K562 (cell line): ENCODE measurements around the gene SERPINE2. TPM values are rescaled to one million over a fixed set of nuclear protein-coding genes. Genes with fewer than 3 reads are reported as not detected.

ENCODE experiments used
- ESRRB ChIP-seq: fragments of 250-450 bp; sonication (Bioruptor Pico); IDR thresholded peaks from 2 replicates; pipeline ENCODE4 v1.5.0; 2020; ENCODE audit warnings: mild to moderate bottlenecking, moderate library complexity, borderline replicate concordance
- FOS ChIP-seq: IDR thresholded peaks from 3 replicates; pipeline ENCODE4 v1.6.1; 2011; ENCODE audit not compliant: insufficient read length; ENCODE audit errors: extremely low read depth
- GABPA ChIP-seq: fragments of 200-800 bp; sonication (Bioruptor generic); conservative IDR thresholded peaks from 2 replicates; pipeline ENCODE4 v1.6.1; 2016; ENCODE audit warnings: low read depth, missing genetic modification characterization, missing compliant biosample characterization
- L3MBTL2 ChIP-seq: fragments of 450-650 bp; IDR thresholded peaks from 2 replicates; pipeline ENCODE4 v1.6.1; 2016; ENCODE audit warnings: mild to moderate bottlenecking, moderate library complexity
- MAFK ChIP-seq: IDR thresholded peaks from 2 replicates; pipeline ENCODE4 v1.6.1; 2011; ENCODE audit warnings: low read length, improper control_type of control experiment
- MCM3 ChIP-seq: fragments of 450-650 bp; IDR thresholded peaks from 2 replicates; pipeline ENCODE4 v1.6.1; 2016
- NR2C2 ChIP-seq, 2 experiments: fragments of 200-800 bp in 1 of 2; sonication (Bioruptor generic) in 1 of 2; sonication (generic) in 1 of 2; formaldehyde crosslinking in 1 of 2; IDR thresholded peaks; 2 replicates each; pipeline versions ENCODE4 v1.6.1 to v1.8.0; 2016 to 2022; ENCODE audit warnings: mild to moderate bottlenecking in 1 of 2, missing compliant biosample characterization in 1 of 2, missing genetic modification characterization in 1 of 2, missing genetic modification reagents in 1 of 2
- SAFB2 ChIP-seq: fragments of 200-400 bp; formaldehyde crosslinking; IDR thresholded peaks from 2 replicates; pipeline ENCODE4 v1.6.1; 2018; ENCODE audit warnings: borderline replicate concordance, low read length, low read depth, moderate library complexity; ENCODE audit not compliant: severe bottlenecking
- SIN3B ChIP-seq: fragments of 450-650 bp; IDR thresholded peaks from 2 replicates; pipeline ENCODE4 v1.6.1; 2017; ENCODE audit warnings: low read depth, mild to moderate bottlenecking, moderate library complexity
- ZKSCAN1 ChIP-seq: fragments of 150-350 bp; IDR thresholded peaks from 2 replicates; pipeline ENCODE4 v1.6.1; 2016; ENCODE audit warnings: low read depth, low read length
- polyA plus RNA-seq, 8 experiments: library from polyadenylated mRNA; depleted of rRNA in 4 of 8; stranded (reverse) in 5 of 8; unstranded in 3 of 8; fragments of >200 nt; fragmentation: Nextera tagmentation in 2 of 8; fragmentation: Illumina TruSeq in 1 of 8; extraction: Ambion mirVana in 2 of 8; extraction: Trizol in 1 of 8; gene quantifications; 2 replicates each; pipeline versions ENCODE4 v1.2.1 to v1.2.3, GENCODE V29; 2011 to 2014; ENCODE audit warnings: inconsistent platforms in 1 of 8, missing spikeins in 1 of 8
- total RNA-seq, 7 experiments: library from RNA; depleted of rRNA in 6 of 7; stranded (reverse); fragments of >200 nt in 6 of 7; fragmentation: Illumina TruSeq in 2 of 7; extraction: Trizol in 2 of 7; gene quantifications; 2 replicates each; pipeline versions ENCODE4 v1.2.1 to v1.2.3, GENCODE V29; 2011 to 2021; ENCODE audit warnings: low replicate concordance in 1 of 7
- TF ChIP-seq, protein P1 (sequence below), 3 experiments: fragments of 200-800 bp in 1 of 3; sonication (Bioruptor generic) in 1 of 3; sonication (generic) in 1 of 3; formaldehyde crosslinking in 1 of 3; IDR thresholded peaks; 2 replicates each; pipeline versions ENCODE4 v1.6.1 to v1.8.0; 2016 to 2022; ENCODE audit warnings: mild to moderate bottlenecking in 2 of 3, missing compliant biosample characterization in 2 of 3, missing genetic modification characterization in 2 of 3, missing genetic modification reagents in 1 of 3
- TF ChIP-seq, protein P2 (sequence below): sonication (generic); formaldehyde crosslinking; IDR thresholded peaks from 2 replicates; pipeline ENCODE4 v1.5.0; 2020; ENCODE audit warnings: missing genetic modification reagents
- TF ChIP-seq, protein P3 (sequence below): sonication (generic); formaldehyde crosslinking; IDR thresholded peaks from 2 replicates; pipeline ENCODE4 v1.9.0; 2022; ENCODE audit warnings: mild to moderate bottlenecking, missing genetic modification reagents
- TF ChIP-seq, protein P4 (sequence below): fragments of 450-650 bp; IDR thresholded peaks from 2 replicates; pipeline ENCODE4 v1.6.1; 2016; ENCODE audit warnings: antibody characterized with exemption
- TF ChIP-seq, protein P5 (sequence below): fragments of 250-450 bp; sonication (Bioruptor Pico); IDR thresholded peaks from 2 replicates; pipeline ENCODE4 v1.8.0; 2021; ENCODE audit warnings: moderate library complexity, mild to moderate bottlenecking, inconsistent platforms
- TF ChIP-seq, protein P6 (sequence below): fragments of 250-450 bp; sonication (Bioruptor Pico); IDR thresholded peaks from 2 replicates; pipeline ENCODE4 v1.4.0; 2020
- TF ChIP-seq, protein P7 (sequence below): sonication (generic); formaldehyde crosslinking; IDR thresholded peaks from 2 replicates; pipeline ENCODE4 v1.9.0; 2022; ENCODE audit warnings: mild to moderate bottlenecking, missing genetic modification reagents

SERPINE2 gene
- total and polyA plus RNA-seq, 9 of the 15 experiments (the other 6 are each of a cell fraction or from before 2014, with no cell fraction given): 0.03 to 0.16 (median 0.13) TPM; not detected in 6

DNA sequence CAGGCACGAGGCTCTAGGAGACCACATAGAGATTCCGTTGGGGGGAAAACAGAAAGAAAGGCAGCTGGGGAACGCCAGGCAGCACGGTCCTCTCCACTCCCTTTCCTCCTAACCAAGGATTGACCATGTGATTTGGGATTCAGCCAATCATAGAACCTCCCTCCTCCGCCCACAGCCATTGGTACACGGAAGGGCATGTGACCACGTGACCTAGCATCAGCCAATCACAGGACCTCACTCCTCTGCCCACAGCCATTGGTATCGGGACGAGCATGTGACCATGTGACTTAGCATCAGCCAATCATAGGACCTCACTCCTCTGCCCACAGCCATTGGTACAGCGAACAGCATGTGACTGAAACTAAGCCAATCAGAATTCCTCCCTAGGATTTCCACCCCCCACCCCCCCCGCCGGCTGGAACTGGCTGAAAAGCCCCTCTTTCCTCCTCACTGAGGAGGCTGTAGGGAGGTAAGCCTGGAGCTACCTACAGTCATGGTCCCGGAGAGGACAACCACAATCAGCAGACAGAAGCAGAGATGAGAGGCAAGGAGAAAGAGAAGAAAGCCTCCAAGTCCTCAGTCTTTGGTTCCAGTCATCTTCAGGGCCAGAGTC, 7.6 kb downstream of the SERPINE2 start (continued):
- TF ChIP-seq, protein P1, sequence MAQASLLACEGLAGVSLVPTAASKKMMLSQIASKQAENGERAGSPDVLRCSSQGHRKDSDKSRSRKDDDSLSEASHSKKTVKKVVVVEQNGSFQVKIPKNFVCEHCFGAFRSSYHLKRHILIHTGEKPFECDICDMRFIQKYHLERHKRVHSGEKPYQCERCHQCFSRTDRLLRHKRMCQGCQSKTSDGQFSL (CRISPR knock-in tag; IDR thresholded peaks at IDR 0.05): no peak
- TF ChIP-seq, protein P1 (tag; IDR thresholded peaks at IDR 0.05): peak in 1 of 2 experiments; percentile 62; a peak in 1 of 4 replicates
- no peak for TF ChIP-seq NR2C2 (CRISPR knock-in tag; IDR thresholded peaks at IDR 0.05)
- no peak for TF ChIP-seq NR2C2 (tag; IDR thresholded peaks at IDR 0.05)
- no peak for TF ChIP-seq ESRRB (CRISPR knock-in tag)
- no peak for TF ChIP-seq MAFK
- TF ChIP-seq, protein P2, sequence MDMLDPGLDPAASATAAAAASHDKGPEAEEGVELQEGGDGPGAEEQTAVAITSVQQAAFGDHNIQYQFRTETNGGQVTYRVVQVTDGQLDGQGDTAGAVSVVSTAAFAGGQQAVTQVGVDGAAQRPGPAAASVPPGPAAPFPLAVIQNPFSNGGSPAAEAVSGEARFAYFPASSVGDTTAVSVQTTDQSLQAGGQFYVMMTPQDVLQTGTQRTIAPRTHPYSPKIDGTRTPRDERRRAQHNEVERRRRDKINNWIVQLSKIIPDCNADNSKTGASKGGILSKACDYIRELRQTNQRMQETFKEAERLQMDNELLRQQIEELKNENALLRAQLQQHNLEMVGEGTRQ (CRISPR knock-in tag): peak; percentile 86
- TF ChIP-seq, protein P3, sequence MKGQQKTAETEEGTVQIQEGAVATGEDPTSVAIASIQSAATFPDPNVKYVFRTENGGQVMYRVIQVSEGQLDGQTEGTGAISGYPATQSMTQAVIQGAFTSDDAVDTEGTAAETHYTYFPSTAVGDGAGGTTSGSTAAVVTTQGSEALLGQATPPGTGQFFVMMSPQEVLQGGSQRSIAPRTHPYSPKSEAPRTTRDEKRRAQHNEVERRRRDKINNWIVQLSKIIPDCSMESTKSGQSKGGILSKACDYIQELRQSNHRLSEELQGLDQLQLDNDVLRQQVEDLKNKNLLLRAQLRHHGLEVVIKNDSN (CRISPR knock-in tag): peak; percentile 90
- no peak for TF ChIP-seq MCM3
- TF ChIP-seq ZKSCAN1: no peak
- TF ChIP-seq, protein P4, sequence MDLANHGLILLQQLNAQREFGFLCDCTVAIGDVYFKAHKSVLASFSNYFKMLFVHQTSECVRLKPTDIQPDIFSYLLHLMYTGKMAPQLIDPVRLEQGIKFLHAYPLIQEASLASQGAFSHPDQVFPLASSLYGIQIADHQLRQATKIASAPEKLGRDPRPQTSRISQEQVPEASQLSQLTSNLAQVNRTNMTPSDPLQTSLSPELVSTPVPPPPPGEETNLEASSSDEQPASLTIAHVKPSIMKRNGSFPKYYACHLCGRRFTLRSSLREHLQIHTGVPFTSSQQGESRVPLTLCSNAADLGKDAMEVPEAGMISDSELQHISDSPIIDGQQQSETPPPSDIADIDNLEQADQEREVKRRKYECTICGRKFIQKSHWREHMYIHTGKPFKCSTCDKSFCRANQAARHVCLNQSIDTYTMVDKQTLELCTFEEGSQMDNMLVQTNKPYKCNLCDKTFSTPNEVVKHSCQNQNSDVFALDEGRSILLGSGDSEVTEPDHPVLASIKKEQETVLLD: no peak
- TF ChIP-seq, protein P5, sequence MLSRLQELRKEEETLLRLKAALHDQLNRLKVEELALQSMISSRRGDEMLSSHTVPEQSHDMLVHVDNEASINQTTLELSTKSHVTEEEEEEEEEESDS (CRISPR knock-in tag): no peak
- TF ChIP-seq, protein P6, sequence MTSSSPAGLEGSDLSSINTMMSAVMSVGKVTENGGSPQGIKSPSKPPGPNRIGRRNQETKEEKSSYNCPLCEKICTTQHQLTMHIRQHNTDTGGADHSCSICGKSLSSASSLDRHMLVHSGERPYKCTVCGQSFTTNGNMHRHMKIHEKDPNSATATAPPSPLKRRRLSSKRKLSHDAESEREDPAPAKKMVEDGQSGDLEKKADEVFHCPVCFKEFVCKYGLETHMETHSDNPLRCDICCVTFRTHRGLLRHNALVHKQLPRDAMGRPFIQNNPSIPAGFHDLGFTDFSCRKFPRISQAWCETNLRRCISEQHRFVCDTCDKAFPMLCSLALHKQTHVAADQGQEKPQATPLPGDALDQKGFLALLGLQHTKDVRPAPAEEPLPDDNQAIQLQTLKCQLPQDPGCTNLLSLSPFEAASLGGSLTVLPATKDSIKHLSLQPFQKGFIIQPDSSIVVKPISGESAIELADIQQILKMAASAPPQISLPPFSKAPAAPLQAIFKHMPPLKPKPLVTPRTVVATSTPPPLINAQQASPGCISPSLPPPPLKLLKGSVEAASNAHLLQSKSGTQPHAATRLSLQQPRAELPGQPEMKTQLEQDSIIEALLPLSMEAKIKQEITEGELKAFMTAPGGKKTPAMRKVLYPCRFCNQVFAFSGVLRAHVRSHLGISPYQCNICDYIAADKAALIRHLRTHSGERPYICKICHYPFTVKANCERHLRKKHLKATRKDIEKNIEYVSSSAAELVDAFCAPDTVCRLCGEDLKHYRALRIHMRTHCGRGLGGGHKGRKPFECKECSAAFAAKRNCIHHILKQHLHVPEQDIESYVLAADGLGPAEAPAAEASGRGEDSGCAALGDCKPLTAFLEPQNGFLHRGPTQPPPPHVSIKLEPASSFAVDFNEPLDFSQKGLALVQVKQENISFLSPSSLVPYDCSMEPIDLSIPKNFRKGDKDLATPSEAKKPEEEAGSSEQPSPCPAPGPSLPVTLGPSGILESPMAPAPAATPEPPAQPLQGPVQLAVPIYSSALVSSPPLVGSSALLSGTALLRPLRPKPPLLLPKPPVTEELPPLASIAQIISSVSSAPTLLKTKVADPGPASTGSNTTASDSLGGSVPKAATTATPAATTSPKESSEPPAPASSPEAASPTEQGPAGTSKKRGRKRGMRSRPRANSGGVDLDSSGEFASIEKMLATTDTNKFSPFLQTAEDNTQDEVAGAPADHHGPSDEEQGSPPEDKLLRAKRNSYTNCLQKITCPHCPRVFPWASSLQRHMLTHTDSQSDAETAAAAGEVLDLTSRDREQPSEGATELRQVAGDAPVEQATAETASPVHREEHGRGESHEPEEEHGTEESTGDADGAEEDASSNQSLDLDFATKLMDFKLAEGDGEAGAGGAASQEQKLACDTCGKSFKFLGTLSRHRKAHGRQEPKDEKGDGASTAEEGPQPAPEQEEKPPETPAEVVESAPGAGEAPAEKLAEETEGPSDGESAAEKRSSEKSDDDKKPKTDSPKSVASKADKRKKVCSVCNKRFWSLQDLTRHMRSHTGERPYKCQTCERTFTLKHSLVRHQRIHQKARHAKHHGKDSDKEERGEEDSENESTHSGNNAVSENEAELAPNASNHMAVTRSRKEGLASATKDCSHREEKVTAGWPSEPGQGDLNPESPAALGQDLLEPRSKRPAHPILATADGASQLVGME (CRISPR knock-in tag): no peak
- peak; percentile 67 for TF ChIP-seq FOS
- TF ChIP-seq SIN3B: no peak
- TF ChIP-seq, protein P7, sequence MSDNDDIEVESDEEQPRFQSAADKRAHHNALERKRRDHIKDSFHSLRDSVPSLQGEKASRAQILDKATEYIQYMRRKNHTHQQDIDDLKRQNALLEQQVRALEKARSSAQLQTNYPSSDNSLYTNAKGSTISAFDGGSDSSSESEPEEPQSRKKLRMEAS: no peak
- TF ChIP-seq L3MBTL2: peak; percentile 74
- no peak for TF ChIP-seq GABPA
- TF ChIP-seq SAFB2: no peak
